K562 (cell line): ENCODE results near the gene LHB. TPM values are rescaled to one million over a fixed set of nuclear protein-coding genes. Genes with fewer than 3 reads are reported as not detected.

Experiments used
- ATAC-seq: fragments of 200-7000 bp; cut with Tn5 transposase; 3 replicates; pipeline ENCODE4 v1.9.1; 2020; ENCODE audit warnings: moderate library complexity
- BruUV-seq: library from RNA; stranded (reverse); fragments of 400-500 nt; replicated peaks from 2 replicates; lab custom pipeline; 2021; lab: Mats Ljungman, UMichigan
- CTCF ChIA-PET: fragments of 300-600 bp; formaldehyde crosslinking; extraction: SDS; loops from one replicate; lab custom pipeline; 2021; ENCODE audit warnings: low intra/inter-chr PET ratio; lab: Yijun Ruan, JAX
- POLR2A ChIA-PET: fragments of 300-600, 350-650 bp; sonication (Branson Sonifier 250); formaldehyde crosslinking; extraction: SDS; loops from one replicate; lab custom pipeline; 2021; ENCODE audit warnings: antibody characterized with exemption, inconsistent platforms; lab: Yijun Ruan, JAX
- DNase-seq, 4 experiments: peaks; one replicate each; pipeline versions ENCODE4 v3.0.0 to v3.0.0-alpha.2; 2011 to 2018; ENCODE audit warnings: low spot score in 3 of 4, mixed read lengths in 3 of 4; ENCODE audit errors: extremely low read depth in 1 of 4
- FAIRE-seq: peaks from 2 replicates; lab custom pipeline; 2011; peaks lifted over from hg19 to GRCh38; lab: Jason Lieb, UNC
- H2AFZ ChIP-seq: 2 replicates; pipeline ENCODE4 v1.6.0; 2011; ENCODE audit warnings: low read depth, low read length, control low read depth, inconsistent platforms
- H3K27ac ChIP-seq: fragments of 200-600 bp; 3 replicates; pipeline ENCODE4 v1.8.0; 2011; ENCODE audit warnings: low read depth, mild to moderate bottlenecking, control low read depth, inconsistent platforms, low read length, moderate library complexity, mixed read lengths; ENCODE audit errors: extremely low read depth
- H3K27me3 ChIP-seq, 2 experiments: fragments of 300-600 bp in 1 of 2; 2 replicates in 1 of 2; 3 replicates in 1 of 2; pipeline versions ENCODE4 v1.6.0 to v1.8.0; 2011; ENCODE audit warnings: inconsistent platforms in 2 of 2, low read length in 2 of 2, mild to moderate bottlenecking in 1 of 2, mixed read lengths in 1 of 2, moderate library complexity in 1 of 2; ENCODE audit not compliant: control insufficient read depth in 2 of 2, insufficient read depth in 2 of 2
- H3K36me3 ChIP-seq: fragments of 300-600 bp; 3 replicates; pipeline ENCODE4 v1.8.0; 2011; ENCODE audit warnings: mild to moderate bottlenecking, low read length, inconsistent platforms; ENCODE audit not compliant: control insufficient read depth, insufficient read depth
- H3K4me1 ChIP-seq, 2 experiments: fragments of 200-600 bp in 1 of 2; replicated peaks in 1 of 2; 2 replicates in 1 of 2; 3 replicates in 1 of 2; pipeline versions ENCODE4 v1.5.1 to v1.8.0; 2011; ENCODE audit warnings: inconsistent platforms in 2 of 2, low read length in 2 of 2, mild to moderate bottlenecking in 1 of 2, mixed read lengths in 1 of 2, moderate library complexity in 1 of 2; ENCODE audit not compliant: control insufficient read depth in 2 of 2, insufficient read depth in 2 of 2
- H3K4me2 ChIP-seq: 2 replicates; pipeline ENCODE4 v1.6.1; 2011; ENCODE audit warnings: low read length, control low read depth, inconsistent platforms, mixed read lengths; ENCODE audit not compliant: insufficient read depth
- H3K4me3 ChIP-seq: fragments of 200-600 bp; sonication (generic), shearing (Covaris generic); 2 replicates; pipeline ENCODE4 v1.5.1; 2016; ENCODE audit warnings: control low read depth, inconsistent platforms
- H3K79me2 ChIP-seq: fragments of 200-600 bp; 3 replicates; pipeline ENCODE4 v1.8.0; 2011; ENCODE audit warnings: low read length, inconsistent platforms; ENCODE audit not compliant: control insufficient read depth, insufficient read depth
- H3K9ac ChIP-seq, 2 experiments: 2 replicates each; pipeline versions ENCODE4 v1.6.0 to v1.6.1; 2011; ENCODE audit warnings: low read depth in 2 of 2, low read length in 2 of 2, control low read depth in 1 of 2, inconsistent platforms in 1 of 2, mild to moderate bottlenecking in 1 of 2, mixed read lengths in 1 of 2; ENCODE audit not compliant: insufficient read depth in 1 of 2
- H3K9me1 ChIP-seq: one replicate; pipeline ENCODE4 v1.6.0; 2011; ENCODE audit warnings: inconsistent platforms, mild to moderate bottlenecking, low read length, moderate library complexity; ENCODE audit not compliant: control insufficient read depth, insufficient read depth
- H3K9me3 ChIP-seq: replicated peaks from 2 replicates; pipeline ENCODE4 v1.5.1; 2011; ENCODE audit warnings: low read depth, low read length, inconsistent platforms; ENCODE audit not compliant: control insufficient read depth, insufficient read depth
- H4K20me1 ChIP-seq: replicated peaks from 2 replicates; pipeline ENCODE4 v1.6.1; 2011; ENCODE audit warnings: low read length, inconsistent platforms, mixed read lengths; ENCODE audit not compliant: control insufficient read depth, insufficient read depth
- EGR1 ChIP-seq: fragments of 450-650 bp; conservative IDR thresholded peaks from 2 replicates; pipeline ENCODE4 v1.6.1; 2017; ENCODE audit warnings: mild to moderate bottlenecking
- GMEB1 ChIP-seq: fragments of 250-450 bp; sonication (Bioruptor Pico); IDR thresholded peaks from 2 replicates; pipeline ENCODE4 v1.4.0; 2020; ENCODE audit warnings: mild to moderate bottlenecking
- HMG20B ChIP-seq: fragments of 250-450 bp; sonication (Bioruptor Pico); IDR thresholded peaks from 2 replicates; pipeline ENCODE4 v1.5.0; 2021; ENCODE audit warnings: mild to moderate bottlenecking
- HSF4 ChIP-seq: fragments of 250-450 bp; sonication (Bioruptor Pico); IDR thresholded peaks from 2 replicates; pipeline ENCODE4 v2.1.2; 2022; ENCODE audit warnings: mild to moderate bottlenecking, moderate library complexity, borderline replicate concordance
- ILF3 ChIP-seq: fragments of 450-650 bp; IDR thresholded peaks from 2 replicates; pipeline ENCODE4 v1.6.1; 2018; ENCODE audit warnings: antibody characterized with exemption, mild to moderate bottlenecking, moderate library complexity, borderline replicate concordance
- KDM2B ChIP-seq: fragments of 250-450 bp; sonication (Bioruptor Pico); IDR thresholded peaks from 2 replicates; pipeline ENCODE4 v1.8.0; 2021; ENCODE audit warnings: mild to moderate bottlenecking, moderate library complexity
- NBN ChIP-seq: fragments of 450-650 bp; IDR thresholded peaks from 2 replicates; pipeline ENCODE4 v1.6.1; 2016; ENCODE audit warnings: low read depth, mild to moderate bottlenecking
- NRF1 ChIP-seq, 2 experiments: fragments of 450-650 bp; IDR thresholded peaks in 1 of 2; conservative IDR thresholded peaks in 1 of 2; 2 replicates each; pipeline ENCODE4 v1.6.1; 2014; ENCODE audit warnings: mild to moderate bottlenecking in 2 of 2
- RAD51 ChIP-seq: fragments of 450-650 bp; IDR thresholded peaks from 2 replicates; pipeline ENCODE4 v1.7.1; 2016; ENCODE audit warnings: low read depth, mild to moderate bottlenecking, borderline replicate concordance
- RFX5 ChIP-seq: IDR thresholded peaks from 2 replicates; pipeline ENCODE4 v1.6.1; 2011; ENCODE audit warnings: low read depth, mild to moderate bottlenecking, improper control_type of control experiment, low read length
- SMAD3 ChIP-seq: fragments of 450-650 bp; formaldehyde crosslinking; conservative IDR thresholded peaks from 2 replicates; pipeline ENCODE4 v1.4.0; 2020; ENCODE audit warnings: mild to moderate bottlenecking
- SRF ChIP-seq, 2 experiments: fragments of 250-450, 450-650 bp in 1 of 2; sonication (Bioruptor Pico) in 1 of 2; sonication (generic) in 1 of 2; formaldehyde crosslinking; IDR thresholded peaks; 2 replicates each; pipeline versions ENCODE4 v1.5.0 to v1.5.1; 2020 to 2022; ENCODE audit warnings: mild to moderate bottlenecking in 1 of 2, missing genetic modification reagents in 1 of 2
- ZKSCAN3 ChIP-seq: fragments of 250-450 bp; sonication (Bioruptor Pico); IDR thresholded peaks from 2 replicates; pipeline ENCODE4 v1.4.0; 2020
- ZNF561 ChIP-seq: fragments of 450-650 bp; formaldehyde crosslinking; conservative IDR thresholded peaks from 2 replicates; pipeline ENCODE4 v1.4.0; 2020; ENCODE audit warnings: mild to moderate bottlenecking, moderate library complexity
- ZNF696 ChIP-seq: fragments of 250-450 bp; sonication (Bioruptor Pico); conservative IDR thresholded peaks from 2 replicates; pipeline ENCODE4 v1.4.0; 2020; ENCODE audit warnings: mild to moderate bottlenecking, moderate library complexity
- WGBS: fragments of 100-300 bp; shearing (Covaris generic); methylation state at CpG from one replicate; pipeline ENCODE4 v1.1.6; 2016; ENCODE audit warnings: low coverage, mixed read lengths; ENCODE audit not compliant: insufficient coverage; ENCODE audit errors: missing lambda C conversion rate; 5-methylcytosine and 5-hydroxymethylcytosine counted together
- in situ Hi-C: fragments of 300-500 bp; cut with MboI; formaldehyde crosslinking; loops from 4 replicates; pipeline ENCODE4 v1.15.0; 2018; ENCODE audit warnings: inconsistent platforms, mixed read lengths
- intact Hi-C: fragments of 100-400 bp; cut with micrococcal nuclease; formaldehyde crosslinking; loops from 2 replicates; pipeline ENCODE4 v1.14.2; 2022
- polyA plus RNA-seq, 8 experiments: library from polyadenylated mRNA; depleted of rRNA in 4 of 8; stranded (reverse) in 5 of 8; unstranded in 3 of 8; fragments of >200 nt; fragmentation: Nextera tagmentation in 2 of 8; fragmentation: Illumina TruSeq in 1 of 8; extraction: Ambion mirVana in 2 of 8; extraction: Trizol in 1 of 8; gene quantifications; 2 replicates each; pipeline versions ENCODE4 v1.2.1 to v1.2.3, GENCODE V29; 2011 to 2014; ENCODE audit warnings: inconsistent platforms in 1 of 8, missing spikeins in 1 of 8
- total RNA-seq, 7 experiments: library from RNA; depleted of rRNA in 6 of 7; stranded (reverse); fragments of >200 nt in 6 of 7; fragmentation: Illumina TruSeq in 2 of 7; extraction: Trizol in 2 of 7; gene quantifications; 2 replicates each; pipeline versions ENCODE4 v1.2.1 to v1.2.3, GENCODE V29; 2011 to 2021; ENCODE audit warnings: low replicate concordance in 1 of 7
- TF ChIP-seq, protein P1 (sequence below), 2 experiments: fragments of 250-450 bp in 1 of 2; fragments of 450-650 bp in 1 of 2; sonication (Bioruptor Pico) in 1 of 2; IDR thresholded peaks; 2 replicates each; pipeline versions ENCODE4 v1.6.1 to v1.8.0; 2016 to 2021; ENCODE audit warnings: mild to moderate bottlenecking in 2 of 2, moderate library complexity in 2 of 2, missing compliant biosample characterization in 1 of 2, missing genetic modification characterization in 1 of 2
- TF ChIP-seq, protein P2 (sequence below): IDR thresholded peaks from 2 replicates; pipeline ENCODE4 v1.6.1; 2011; ENCODE audit warnings: borderline replicate concordance, low read depth, mild to moderate bottlenecking, moderate library complexity, low read length; ENCODE audit not compliant: insufficient read depth, poor library complexity, severe bottlenecking

The LHB gene
- total and polyA plus RNA-seq, 9 of the 15 experiments (the other 6 are each of a cell fraction or from before 2014, with no cell fraction given) = 0.54 TPM; not detected in 8

DNA sequence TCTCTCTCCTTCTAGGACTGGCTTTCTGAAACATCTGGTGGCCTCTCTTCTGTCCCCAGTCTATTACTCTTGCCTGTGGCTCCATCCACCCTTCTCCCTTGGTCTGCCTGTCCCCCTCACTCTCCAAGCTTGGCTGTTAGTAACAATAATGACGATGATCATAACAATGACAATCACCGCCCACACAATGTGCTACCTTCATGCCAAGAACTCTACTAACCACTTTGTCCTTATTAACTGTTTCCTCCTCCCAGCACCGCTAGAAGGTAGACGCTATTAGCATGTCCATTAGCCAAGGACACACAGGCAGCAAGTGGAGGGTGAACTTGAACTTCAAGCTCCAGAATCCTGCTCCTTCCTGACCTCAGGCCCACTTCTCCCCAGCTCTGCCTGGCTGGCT is 26.5 kb downstream of the LHB start:
- no peak for TF ChIP-seq ZNF696 (CRISPR knock-in tag)
- TF ChIP-seq, protein P1, sequence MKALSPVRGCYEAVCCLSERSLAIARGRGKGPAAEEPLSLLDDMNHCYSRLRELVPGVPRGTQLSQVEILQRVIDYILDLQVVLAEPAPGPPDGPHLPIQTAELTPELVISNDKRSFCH (CRISPR knock-in tag; IDR thresholded peaks at IDR 0.05) = no peak
- TF ChIP-seq, protein P1 (tag; IDR thresholded peaks at IDR 0.05) = no peak
- no peak for TF ChIP-seq RAD51
- TF ChIP-seq KDM2B (CRISPR knock-in tag) = no peak
- TF ChIP-seq ZNF561 (CRISPR knock-in tag) = no peak
- TF ChIP-seq SRF (CRISPR knock-in tag; IDR thresholded peaks at IDR 0.05) = no peak
- TF ChIP-seq NBN = no peak
- no peak for TF ChIP-seq NRF1 (conservative IDR thresholded peaks at IDR 0.05 in 1 of 2, IDR thresholded peaks at IDR 0.05 in 1 of 2)
- no peak for TF ChIP-seq SMAD3 (CRISPR knock-in tag)
- TF ChIP-seq RFX5 = no peak
- TF ChIP-seq HMG20B (CRISPR knock-in tag) = no peak
- no peak for TF ChIP-seq ILF3
- TF ChIP-seq GMEB1 = no peak
- no peak for TF ChIP-seq EGR1
- TF ChIP-seq, protein P2, sequence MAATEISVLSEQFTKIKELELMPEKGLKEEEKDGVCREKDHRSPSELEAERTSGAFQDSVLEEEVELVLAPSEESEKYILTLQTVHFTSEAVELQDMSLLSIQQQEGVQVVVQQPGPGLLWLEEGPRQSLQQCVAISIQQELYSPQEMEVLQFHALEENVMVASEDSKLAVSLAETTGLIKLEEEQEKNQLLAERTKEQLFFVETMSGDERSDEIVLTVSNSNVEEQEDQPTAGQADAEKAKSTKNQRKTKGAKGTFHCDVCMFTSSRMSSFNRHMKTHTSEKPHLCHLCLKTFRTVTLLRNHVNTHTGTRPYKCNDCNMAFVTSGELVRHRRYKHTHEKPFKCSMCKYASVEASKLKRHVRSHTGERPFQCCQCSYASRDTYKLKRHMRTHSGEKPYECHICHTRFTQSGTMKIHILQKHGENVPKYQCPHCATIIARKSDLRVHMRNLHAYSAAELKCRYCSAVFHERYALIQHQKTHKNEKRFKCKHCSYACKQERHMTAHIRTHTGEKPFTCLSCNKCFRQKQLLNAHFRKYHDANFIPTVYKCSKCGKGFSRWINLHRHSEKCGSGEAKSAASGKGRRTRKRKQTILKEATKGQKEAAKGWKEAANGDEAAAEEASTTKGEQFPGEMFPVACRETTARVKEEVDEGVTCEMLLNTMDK = no peak
- no peak for TF ChIP-seq HSF4
- no peak for TF ChIP-seq ZKSCAN3 (CRISPR knock-in tag)
- no peaks in the 10 kb centered on the region for H3K9me3 ChIP-seq
- POLR2A ChIA-PET = no interaction called here
- no peak overlapping the region for H3K4me3 ChIP-seq
- peaks cover 5 to 32% of the 10 kb centered on the region in 2 experiments; a peak in 4 of 5 replicates for H3K4me1 ChIP-seq
- peaks cover 47% of the 10 kb centered on the region for H3K79me2 ChIP-seq
- DNase-seq (no peak), ATAC-seq (no peak), FAIRE-seq (no peak)
- WGBS = 82% methylated on average over 4 of the region's 4 CpGs
- CTCF ChIA-PET = no interaction called here
- no peak overlapping the region for H3K4me2 ChIP-seq
- H3K27me3 ChIP-seq = no peaks in the 10 kb centered on the region
- peak overlapping the region in 1 of 2 experiments; percentile 53; a peak in 1 of 4 replicates for H3K9ac ChIP-seq
- no peak overlapping the region for H2AFZ ChIP-seq
- intact Hi-C loops (loop anchor here (10.0 kb wide), 2 partner anchors 164 to 234 kb away; partner anchors contain the start of genes HRC and TRPM4), in situ Hi-C loops (no loop called here)
- no TSS peak for BruUV-seq
- H3K27ac ChIP-seq = no peak overlapping the region
- H3K36me3 ChIP-seq = peaks cover 50% of the 10 kb centered on the region
- H3K9me1 ChIP-seq = no peaks in the 10 kb centered on the region
- no peaks in the 10 kb centered on the region for H4K20me1 ChIP-seq
